ENCODE measurements around the gene CPT1C.
"Not testable (repeated sequence)": the region's sequence is repeated elsewhere in the genome, so short reads cannot be mapped to it uniquely, and the experiment has no call there.

The CPT1C gene

DNA sequence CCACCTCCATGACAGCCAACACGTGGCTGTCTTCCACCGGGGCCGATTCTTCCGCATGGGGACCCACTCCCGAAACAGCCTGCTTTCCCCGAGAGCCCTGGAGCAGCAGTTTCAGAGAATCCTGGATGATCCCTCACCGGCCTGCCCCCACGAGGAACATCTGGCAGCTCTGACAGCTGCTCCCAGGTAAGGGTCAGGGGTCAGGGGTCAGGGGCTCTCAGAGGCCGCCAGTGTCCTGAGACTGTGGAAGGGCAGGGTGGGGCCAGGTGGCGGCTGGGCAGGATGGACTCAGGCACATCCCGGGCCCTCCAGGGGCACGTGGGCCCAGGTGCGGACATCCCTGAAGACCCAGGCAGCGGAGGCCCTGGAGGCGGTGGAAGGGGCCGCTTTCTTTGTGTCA lies 15.0 kb downstream of the CPT1C start:
- Histone ChIP-seq H3K27me3 (ENCODE audit: control insufficient read depth, insufficient read depth, low read length) (no peaks in the 10 kb centered on the region), H3K9ac (ENCODE audit: low read length) (no peak overlapping the region), H3K4me1 (ENCODE audit: control insufficient read depth, insufficient read depth, low read length) (no peaks in the 10 kb centered on the region), H3K4me3 (ENCODE audit: low read length) (no peak overlapping the region), H3K27ac (ENCODE audit: low read depth, low read length) (no peak overlapping the region), H3K36me3 (ENCODE audit: control insufficient read depth, insufficient read depth, low read length) (no peaks in the 10 kb centered on the region)

DNA sequence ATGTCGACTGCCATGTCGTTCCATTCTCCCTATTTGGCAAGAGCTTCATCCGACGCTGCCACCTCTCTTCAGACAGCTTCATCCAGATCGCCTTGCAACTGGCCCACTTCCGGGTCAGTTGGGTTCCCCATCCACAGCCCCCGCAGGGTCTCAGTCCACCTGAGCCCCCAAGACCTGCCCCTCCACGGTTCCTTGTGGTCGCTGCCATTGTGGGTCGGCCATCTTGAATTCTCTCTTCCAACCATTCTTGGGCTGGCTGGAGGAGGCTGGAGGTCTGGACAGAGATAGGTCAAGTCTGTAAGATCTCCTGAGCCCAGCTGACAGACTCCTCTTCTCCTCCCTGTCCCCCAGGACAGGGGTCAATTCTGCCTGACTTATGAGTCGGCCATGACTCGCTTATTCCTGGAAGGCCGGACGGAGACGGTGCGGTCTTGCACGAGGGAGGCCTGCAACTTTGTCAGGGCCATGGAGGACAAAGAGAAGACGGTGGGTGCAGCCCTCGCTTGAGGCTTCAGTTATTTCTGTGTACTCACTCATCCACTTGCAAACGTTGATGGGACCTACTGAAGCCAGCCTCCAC lies 19.5 kb downstream of the CPT1C start:
- no peak overlapping the region for H3K9ac ChIP-seq (ENCODE audit: low read length)
- no peaks in the 10 kb centered on the region for H3K36me3 ChIP-seq (ENCODE audit: control insufficient read depth, insufficient read depth, low read length)
- no peaks in the 10 kb centered on the region for H3K4me1 ChIP-seq (ENCODE audit: control insufficient read depth, insufficient read depth, low read length)
- no peak overlapping the region for H3K4me3 ChIP-seq (ENCODE audit: low read length)
- no peak overlapping the region for H3K27ac ChIP-seq (ENCODE audit: low read depth, low read length)
- no peaks in the 10 kb centered on the region for H3K27me3 ChIP-seq (ENCODE audit: control insufficient read depth, insufficient read depth, low read length)

DNA sequence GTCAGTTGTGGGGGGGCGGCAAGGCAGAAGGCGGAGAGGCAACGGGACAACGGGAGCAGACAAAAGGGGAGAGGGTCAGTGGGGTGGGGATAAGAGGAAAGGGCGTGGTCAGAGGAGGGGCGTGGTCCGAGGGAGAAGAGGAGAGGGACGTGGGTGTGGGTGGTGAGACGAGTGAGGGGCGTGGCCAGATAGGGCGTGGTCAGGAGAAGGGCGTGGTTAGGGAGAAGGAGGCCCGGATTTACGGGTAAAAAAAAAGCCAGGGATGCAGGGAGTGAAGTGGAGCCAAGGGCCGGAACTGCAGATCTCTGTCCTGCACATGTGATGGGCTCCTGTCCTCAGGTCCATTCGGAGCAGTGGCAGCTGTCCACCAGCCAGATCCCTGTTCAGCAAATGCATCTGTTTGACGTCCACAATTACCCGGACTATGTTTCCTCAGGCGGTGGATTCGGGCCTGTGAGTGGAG lies 21.5 kb downstream of the CPT1C start:
- Histone ChIP-seq H3K4me1 (ENCODE audit: control insufficient read depth, insufficient read depth, low read length) (no peaks in the 10 kb centered on the region), H3K9ac (ENCODE audit: low read length) (no peak overlapping the region), H3K4me3 (ENCODE audit: low read length) (no peak overlapping the region), H3K27me3 (ENCODE audit: control insufficient read depth, insufficient read depth, low read length) (no peaks in the 10 kb centered on the region), H3K27ac (ENCODE audit: low read depth, low read length) (no peak overlapping the region), H3K36me3 (ENCODE audit: control insufficient read depth, insufficient read depth, low read length) (no peaks in the 10 kb centered on the region)

DNA sequence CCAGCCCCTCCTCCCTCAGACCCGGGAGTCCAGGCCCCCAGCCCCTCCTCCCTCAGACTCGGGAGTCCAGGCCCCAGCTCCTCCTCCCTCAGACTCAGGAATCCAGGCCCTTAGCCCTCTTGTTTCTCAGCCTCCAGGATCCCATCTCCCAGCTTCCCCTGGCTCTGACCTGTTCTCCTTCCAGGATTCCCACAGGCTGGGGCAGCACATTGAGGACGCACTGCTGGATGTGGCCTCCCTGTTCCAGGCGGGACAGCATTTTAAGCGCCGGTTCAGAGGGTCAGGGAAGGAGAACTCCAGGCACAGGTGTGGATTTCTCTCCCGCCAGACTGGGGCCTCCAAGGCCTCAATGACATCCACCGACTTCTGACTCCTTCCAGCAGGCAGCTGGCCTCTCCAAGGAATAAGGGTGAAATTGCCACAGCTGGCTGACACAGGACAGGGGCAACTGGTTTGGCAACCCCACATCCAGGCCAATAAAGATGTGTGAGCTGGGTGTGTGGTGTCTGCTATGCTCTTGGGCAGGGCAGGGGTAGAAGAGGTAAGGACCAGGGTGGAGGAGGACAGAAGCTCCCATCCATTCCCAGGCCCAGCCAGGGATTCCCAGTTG lies 22.4 kb downstream of the CPT1C start:
- Histone ChIP-seq H3K36me3 (ENCODE audit: control insufficient read depth, insufficient read depth, low read length) (no peaks in the 10 kb centered on the region), H3K9ac (ENCODE audit: low read length) (no peak overlapping the region), H3K4me1 (ENCODE audit: control insufficient read depth, insufficient read depth, low read length) (no peaks in the 10 kb centered on the region), H3K27me3 (ENCODE audit: control insufficient read depth, insufficient read depth, low read length) (no peaks in the 10 kb centered on the region), H3K27ac (ENCODE audit: low read depth, low read length) (no peak overlapping the region), H3K4me3 (ENCODE audit: low read length) (no peak overlapping the region)

DNA sequence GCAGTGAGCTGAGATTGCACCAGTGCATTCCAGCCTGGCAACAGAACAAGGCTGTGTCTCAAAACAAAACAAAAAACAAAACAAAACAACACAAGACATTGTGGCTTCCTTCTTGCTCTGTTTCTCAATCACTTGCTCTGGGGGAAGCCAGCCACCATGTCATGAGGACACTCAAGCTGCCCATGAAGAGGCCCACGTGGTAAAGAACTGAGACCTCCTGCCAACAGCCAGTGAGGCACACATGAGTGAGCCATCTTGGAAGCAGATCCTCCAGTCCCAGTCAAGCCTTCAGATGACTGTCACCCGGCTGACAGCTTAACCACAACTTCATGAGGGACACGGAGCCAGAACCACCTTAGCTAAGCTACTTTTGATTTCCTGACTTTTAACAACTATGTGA lies 25.2 kb downstream of the CPT1C start:
- no peak overlapping the region for H3K4me3 ChIP-seq (ENCODE audit: low read length)
- H3K27ac ChIP-seq (ENCODE audit: low read depth, low read length), result no peak overlapping the region
- no peaks in the 10 kb centered on the region for H3K27me3 ChIP-seq (ENCODE audit: control insufficient read depth, insufficient read depth, low read length)

DNA sequence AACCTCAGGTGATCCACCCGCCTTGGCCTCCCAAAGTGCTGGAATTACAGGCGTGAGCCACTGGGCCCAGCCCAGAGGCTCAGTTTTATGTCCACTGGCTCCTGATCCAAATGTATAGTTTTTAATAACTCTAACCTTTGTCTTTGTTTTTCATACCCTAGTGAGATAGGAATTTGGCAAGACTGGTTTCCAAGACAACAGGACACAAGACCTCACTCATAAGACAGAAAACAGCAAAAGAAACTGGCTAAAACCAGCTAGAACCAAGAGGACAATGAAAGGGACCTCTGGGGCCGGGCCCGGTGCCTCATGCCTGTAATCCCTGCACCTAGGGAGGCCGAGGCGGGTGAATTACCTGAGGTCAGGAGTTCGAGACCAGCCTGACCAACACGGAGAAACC lies 27.6 kb downstream of the CPT1C start:
- Histone ChIP-seq H3K27me3 (ENCODE audit: control insufficient read depth, insufficient read depth, low read length) (no peaks in the 10 kb centered on the region), H3K36me3 (ENCODE audit: control insufficient read depth, insufficient read depth, low read length) (no peaks in the 10 kb centered on the region), H3K9ac (ENCODE audit: low read length) (no peak overlapping the region), H3K4me1 (ENCODE audit: control insufficient read depth, insufficient read depth, low read length) (no peaks in the 10 kb centered on the region), H3K4me3 (ENCODE audit: low read length) (peak overlapping the region; percentile 22), H3K27ac (ENCODE audit: low read depth, low read length) (no peak overlapping the region)

More for the DNA sequence above, 25.2 kb downstream of the CPT1C start:
- no peak overlapping the region for H3K9ac ChIP-seq (ENCODE audit: low read length)
- H3K36me3 ChIP-seq (ENCODE audit: control insufficient read depth, insufficient read depth, low read length), result no peaks in the 10 kb centered on the region
- H3K4me1 ChIP-seq (ENCODE audit: control insufficient read depth, insufficient read depth, low read length), result no peaks in the 10 kb centered on the region

DNA sequence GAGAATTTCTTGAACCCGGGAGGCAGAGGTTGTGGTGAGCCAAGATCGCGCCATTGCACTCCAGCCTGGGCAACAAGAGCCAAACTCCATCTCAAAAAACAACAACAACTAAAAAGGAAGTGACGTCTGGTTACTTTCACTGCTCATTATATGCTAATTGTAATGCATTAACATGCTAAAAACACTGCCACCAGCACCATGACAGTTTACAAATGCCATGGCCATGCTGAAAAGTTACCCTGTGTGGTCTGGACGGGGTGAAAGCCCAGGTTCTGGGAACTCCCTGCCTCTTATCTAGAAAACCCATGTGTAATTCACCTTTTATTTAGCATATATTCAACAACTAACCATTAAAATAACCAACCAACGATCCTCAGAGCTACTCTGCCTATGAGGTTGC lies 28.1 kb downstream of the CPT1C start:
- no peaks in the 10 kb centered on the region for H3K27me3 ChIP-seq (ENCODE audit: control insufficient read depth, insufficient read depth, low read length)
- no peak overlapping the region for H3K4me3 ChIP-seq (ENCODE audit: low read length)
- H3K9ac ChIP-seq (ENCODE audit: low read length), result no peak overlapping the region
- H3K36me3 ChIP-seq (ENCODE audit: control insufficient read depth, insufficient read depth, low read length), result no peaks in the 10 kb centered on the region
- H3K4me1 ChIP-seq (ENCODE audit: control insufficient read depth, insufficient read depth, low read length), result no peaks in the 10 kb centered on the region
- H3K27ac ChIP-seq (ENCODE audit: low read depth, low read length), result peak overlapping the region; percentile 11

DNA sequence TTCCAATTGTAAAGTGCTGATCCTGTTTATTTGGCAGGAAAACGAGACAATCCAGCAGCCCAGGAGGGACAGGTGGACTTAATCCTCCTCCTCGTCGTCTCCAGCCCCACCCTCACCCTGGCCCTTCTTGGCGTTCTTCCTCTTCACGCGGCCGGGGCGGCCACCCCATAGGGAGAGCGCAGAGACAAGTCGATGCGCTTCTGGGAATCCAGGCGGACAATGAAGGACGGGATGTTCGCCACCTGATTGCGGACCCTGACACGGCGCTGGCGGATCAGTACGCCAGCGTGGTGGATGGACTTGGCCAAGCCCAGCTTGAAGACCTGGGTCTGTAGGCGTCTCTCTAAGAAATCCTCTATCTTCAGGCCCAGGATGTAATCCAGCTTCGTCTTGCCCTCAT lies 28.5 kb downstream of the CPT1C start:
- H3K36me3 ChIP-seq (ENCODE audit: control insufficient read depth, insufficient read depth, low read length); H3K4me3 ChIP-seq (ENCODE audit: low read length); H3K9ac ChIP-seq (ENCODE audit: low read length); H3K27ac ChIP-seq (ENCODE audit: low read depth, low read length); H3K4me1 ChIP-seq (ENCODE audit: control insufficient read depth, insufficient read depth, low read length); H3K27me3 ChIP-seq (ENCODE audit: control insufficient read depth, insufficient read depth, low read length): not testable (repeated sequence)

DNA sequence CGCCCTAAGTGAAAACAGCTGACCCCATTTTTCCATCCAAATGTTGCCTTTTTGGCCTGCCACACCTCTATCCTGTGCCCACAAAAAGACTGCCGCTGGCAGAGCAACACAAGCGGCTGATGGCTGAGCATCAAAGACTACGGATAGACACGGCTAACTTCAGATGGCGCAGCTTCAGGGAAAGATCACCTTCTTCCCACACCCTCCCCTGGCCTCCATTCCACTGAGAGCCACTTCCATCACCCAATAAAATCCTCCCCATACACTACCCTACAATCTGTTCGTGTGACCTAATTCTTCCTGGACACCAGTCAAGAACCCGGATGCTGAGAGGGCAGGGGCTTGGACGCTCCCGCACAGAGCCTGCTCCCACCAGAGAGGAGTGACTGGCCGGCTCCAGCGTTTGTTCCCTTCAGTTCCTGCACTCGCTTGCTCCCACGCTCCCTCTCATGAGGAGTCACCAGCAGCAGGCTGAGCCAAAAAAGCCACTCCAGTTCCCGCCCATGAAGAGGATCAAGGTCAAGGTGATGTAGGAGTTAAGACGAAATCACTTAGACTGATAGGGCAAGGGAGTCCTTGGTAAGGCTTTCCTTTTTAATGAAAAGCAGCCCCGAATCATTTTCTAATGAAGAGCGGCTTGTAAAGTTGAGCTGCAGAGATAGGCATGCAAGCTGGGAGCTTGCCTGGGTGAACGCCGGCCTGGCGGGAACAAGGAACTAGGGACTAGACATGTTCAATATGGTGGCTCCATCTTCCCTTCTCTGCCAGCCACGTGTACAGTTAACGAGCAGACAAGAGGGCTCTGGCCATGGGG lies 36.5 kb downstream of the CPT1C start:
- H3K27ac ChIP-seq (ENCODE audit: low read depth, low read length), result peak overlapping the region; percentile 51
- H3K27me3 ChIP-seq (ENCODE audit: control insufficient read depth, insufficient read depth, low read length), result no peaks in the 10 kb centered on the region
- no peaks in the 10 kb centered on the region for H3K4me1 ChIP-seq (ENCODE audit: control insufficient read depth, insufficient read depth, low read length)
- no peaks in the 10 kb centered on the region for H3K36me3 ChIP-seq (ENCODE audit: control insufficient read depth, insufficient read depth, low read length)
- no peak overlapping the region for H3K9ac ChIP-seq (ENCODE audit: low read length)
- no peak overlapping the region for H3K4me3 ChIP-seq (ENCODE audit: low read length)

DNA sequence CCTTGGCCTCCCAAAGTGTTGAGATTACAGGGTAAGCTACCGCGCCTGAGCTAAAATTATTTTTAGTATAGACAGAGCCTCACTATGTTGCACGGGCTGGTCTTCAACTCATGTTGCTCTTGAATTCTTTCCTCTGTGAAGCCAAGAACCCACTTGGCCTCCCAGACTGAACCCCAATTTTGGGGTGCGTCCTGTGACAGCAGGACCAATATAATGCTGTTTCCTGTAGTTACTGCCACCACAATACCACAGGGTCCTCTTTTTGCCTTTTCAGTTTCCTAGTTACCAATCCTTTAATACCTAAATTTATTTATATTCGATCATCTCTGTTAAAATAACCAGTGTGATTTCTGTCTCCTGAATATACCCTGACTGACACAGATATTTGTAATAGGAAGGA lies 39.2 kb downstream of the CPT1C start:
- Histone ChIP-seq H3K36me3 (ENCODE audit: control insufficient read depth, insufficient read depth, low read length) (no peaks in the 10 kb centered on the region), H3K4me3 (ENCODE audit: low read length) (no peak overlapping the region)

DNA sequence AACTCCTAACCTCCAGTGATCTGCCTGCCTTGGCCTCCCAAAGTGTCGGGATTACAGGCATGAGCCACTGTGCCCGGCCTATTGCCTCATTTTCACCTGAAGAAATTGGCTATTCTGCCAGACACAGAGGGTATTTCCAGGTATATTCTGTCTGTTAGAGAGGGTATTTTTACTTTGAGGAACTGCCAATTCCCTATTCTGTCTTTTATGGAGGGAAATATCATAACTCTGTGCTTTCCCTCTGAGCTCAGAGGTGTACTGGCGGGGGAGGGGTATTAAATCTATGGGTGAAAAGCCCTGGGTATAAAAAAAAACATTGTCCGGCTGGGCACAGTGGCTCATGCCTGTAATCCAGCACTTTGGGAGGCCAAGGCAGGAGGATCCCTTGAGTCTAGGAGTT lies 47.4 kb downstream of the CPT1C start:
- Histone ChIP-seq H3K36me3 (ENCODE audit: control insufficient read depth, insufficient read depth, low read length) (no peaks in the 10 kb centered on the region), H3K4me3 (ENCODE audit: low read length) (no peak overlapping the region), H3K27ac (ENCODE audit: low read depth, low read length) (no peak overlapping the region), H3K9ac (ENCODE audit: low read length) (no peak overlapping the region), H3K4me1 (ENCODE audit: control insufficient read depth, insufficient read depth, low read length) (no peaks in the 10 kb centered on the region), H3K27me3 (ENCODE audit: control insufficient read depth, insufficient read depth, low read length) (no peaks in the 10 kb centered on the region)

More for the DNA sequence above, 39.2 kb downstream of the CPT1C start:
- no peak overlapping the region for H3K27ac ChIP-seq (ENCODE audit: low read depth, low read length)
- no peaks in the 10 kb centered on the region for H3K4me1 ChIP-seq (ENCODE audit: control insufficient read depth, insufficient read depth, low read length)
- no peak overlapping the region for H3K9ac ChIP-seq (ENCODE audit: low read length)
- H3K27me3 ChIP-seq (ENCODE audit: control insufficient read depth, insufficient read depth, low read length), result no peaks in the 10 kb centered on the region

DNA sequence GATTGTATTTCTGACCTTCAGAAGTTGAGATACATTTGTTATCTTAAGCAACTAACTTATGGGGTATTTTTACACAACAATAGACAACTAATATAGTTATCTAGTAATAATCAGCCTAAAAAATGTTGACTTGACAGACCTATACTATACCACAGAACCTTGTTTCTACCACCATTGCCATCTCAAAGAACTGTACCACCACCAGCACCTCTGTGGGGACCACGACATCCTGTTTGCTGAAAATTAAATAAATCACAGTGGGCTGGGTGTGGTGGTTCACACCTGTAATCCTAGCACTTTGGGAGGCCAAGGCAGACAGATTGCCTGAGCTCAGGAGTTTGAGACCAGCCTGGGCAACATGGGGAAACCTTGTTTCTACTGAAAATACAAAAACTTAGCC lies 48.2 kb downstream of the CPT1C start:
- Histone ChIP-seq H3K27ac (ENCODE audit: low read depth, low read length) (no peak overlapping the region), H3K4me3 (ENCODE audit: low read length) (no peak overlapping the region), H3K36me3 (ENCODE audit: control insufficient read depth, insufficient read depth, low read length) (no peaks in the 10 kb centered on the region), H3K4me1 (ENCODE audit: control insufficient read depth, insufficient read depth, low read length) (no peaks in the 10 kb centered on the region), H3K9ac (ENCODE audit: low read length) (no peak overlapping the region), H3K27me3 (ENCODE audit: control insufficient read depth, insufficient read depth, low read length) (no peaks in the 10 kb centered on the region)

Data from rectal smooth muscle tissue (tissue), 1 donor.